Activated CD8-positive, alpha-beta T cell treated with anti-CD3 and anti-CD28 coated beads, Interleukin-2, amount 10 ng/mL, durations not matched to agents 7 days and 5 days (primary cell): Measurements from ENCODE around the gene SAFB2. TPM values are rescaled to one million over a fixed set of nuclear protein-coding genes. Genes with fewer than 3 reads are reported as not detected.
A peak's percentile ranks its signal among the peaks of the same experiment; 100 is the strongest.

Experiments
- ATAC-seq: fragments of 150-1000 bp; cut with Tn5 transposase; one replicate; pipeline ENCODE4 v1.10.0; 2021; ENCODE audit warnings: moderate library complexity
- CTCF ChIA-PET: fragments of 350-600 bp; sonication (Branson Sonifier 250); formaldehyde crosslinking; loops from one replicate; lab custom pipeline; 2021; ENCODE audit warnings: antibody characterized with exemption; lab: Charles Lee
- POLR2A ChIA-PET: fragments of 350-600 bp; sonication (Branson Sonifier 250); formaldehyde crosslinking; loops from one replicate; lab custom pipeline; 2021; ENCODE audit warnings: antibody characterized with exemption; lab: Charles Lee
- DNase-seq: peaks from one replicate; pipeline ENCODE4 v3.0.0-alpha.2; 2020
- H3K27ac Mint-ChIP-seq: one replicate; pipeline ENCODE4 v1.8.0; 2021; ENCODE audit warnings: mild to moderate bottlenecking, mixed read lengths
- H3K27me3 Mint-ChIP-seq: one replicate; pipeline ENCODE4 v1.8.0; 2021; ENCODE audit warnings: low read depth, mixed read lengths
- H3K36me3 Mint-ChIP-seq: one replicate; pipeline ENCODE4 v1.8.0; 2021; ENCODE audit warnings: low read depth, mixed read lengths
- H3K4me1 Mint-ChIP-seq: one replicate; pipeline ENCODE4 v1.8.0; 2021; ENCODE audit warnings: low read depth, mixed read lengths
- H3K4me3 Mint-ChIP-seq: one replicate; pipeline ENCODE4 v1.8.0; 2021; ENCODE audit warnings: mild to moderate bottlenecking, mixed read lengths
- H3K9me3 Mint-ChIP-seq: one replicate; pipeline ENCODE4 v1.8.0; 2022; ENCODE audit warnings: mixed read lengths; ENCODE audit not compliant: insufficient read depth
- total RNA-seq, 2 experiments: library from RNA; stranded (reverse); gene quantifications; one replicate each; pipeline ENCODE4 v1.2.3, GENCODE V29; 2021

Gene SAFB2
- 10 to 100 TPM; 84.2 to 96.6 TPM for total RNA-seq

DNA sequence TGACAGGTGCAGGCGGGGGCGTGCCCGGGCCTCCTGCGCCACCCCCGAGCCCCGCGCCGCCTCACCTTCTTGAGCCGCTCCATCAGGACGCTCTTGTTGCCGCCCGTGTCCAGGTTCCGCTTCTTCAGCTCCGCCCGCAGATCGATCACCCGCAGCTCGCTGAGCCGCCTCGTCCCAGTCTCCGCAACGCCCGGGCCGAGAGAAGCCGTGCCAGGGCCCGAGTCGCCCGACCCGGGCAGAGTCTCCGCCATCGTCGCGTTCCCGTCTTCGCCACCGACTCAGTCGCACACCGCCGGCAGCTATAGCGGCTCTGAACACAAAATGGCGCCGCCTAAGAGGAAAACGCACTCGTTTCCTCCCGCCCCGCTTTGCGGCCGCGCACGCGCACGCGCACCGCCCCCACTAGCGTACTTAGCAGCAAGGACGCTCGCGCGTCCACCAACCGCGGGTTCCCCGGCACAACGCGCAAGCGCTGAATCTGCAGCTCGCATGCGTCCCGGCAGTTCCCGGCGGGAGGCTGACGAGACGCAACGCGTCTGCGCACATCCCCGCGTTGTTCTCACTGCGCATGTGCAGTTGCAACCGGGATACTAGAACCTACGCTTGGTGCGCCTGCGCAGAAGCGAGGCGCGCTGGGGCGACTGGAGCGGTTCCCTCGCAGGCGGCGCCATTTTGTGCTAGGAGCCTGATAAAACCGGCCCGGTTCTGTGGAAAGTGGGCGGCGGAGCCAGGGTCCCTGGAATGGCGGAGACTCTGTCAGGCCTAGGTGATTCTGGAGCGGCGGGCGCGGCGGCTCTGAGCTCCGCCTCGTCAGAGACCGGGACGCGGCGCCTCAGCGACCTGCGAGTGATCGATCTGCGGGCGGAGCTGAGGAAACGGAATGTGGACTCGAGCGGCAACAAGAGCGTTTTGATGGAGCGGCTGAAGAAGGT lies at the start of gene SAFB2, which contains the start of gene SAFB:
SAFB2 (minus strand) TSS at position 312 of the 932 bp plus-strand sequence; CDS start at position 251, 61 bp downstream.
SAFB (plus strand) TSS at position 619 of the 932 bp plus-strand sequence; CDS start at position 742, 123 bp downstream.
- CTCF ChIA-PET = interaction anchor here (0.5 to 5.9 kb wide), 8 partner anchors 11 to 1152 kb away, joined by 3 to 63 read pairs (median 4); partner anchors contain the start of genes DUS3L and RPL36
- Mint-ChIP-seq H3K9me3 (no peaks in the 10 kb centered on the region), H3K36me3 (peaks cover 75% of the 10 kb centered on the region), H3K27me3 (no peaks in the 10 kb centered on the region), H3K4me1 (peaks cover 71% of the 10 kb centered on the region), H3K4me3 (peak within 1 kb of the TSS; percentile 100), H3K27ac (peak within 1 kb of the TSS; percentile 99)
- ATAC-seq (peak; percentile 92), DNase-seq (peak; percentile 100)
- POLR2A ChIA-PET = interaction anchor here (0.6 to 2.7 kb wide), 20 partner anchors 8 to 1122 kb away, joined by 3 to 19 read pairs (median 4); partner anchors contain the start of genes CATSPERD, DUS3L, LONP1 and MICOS13

DNA sequence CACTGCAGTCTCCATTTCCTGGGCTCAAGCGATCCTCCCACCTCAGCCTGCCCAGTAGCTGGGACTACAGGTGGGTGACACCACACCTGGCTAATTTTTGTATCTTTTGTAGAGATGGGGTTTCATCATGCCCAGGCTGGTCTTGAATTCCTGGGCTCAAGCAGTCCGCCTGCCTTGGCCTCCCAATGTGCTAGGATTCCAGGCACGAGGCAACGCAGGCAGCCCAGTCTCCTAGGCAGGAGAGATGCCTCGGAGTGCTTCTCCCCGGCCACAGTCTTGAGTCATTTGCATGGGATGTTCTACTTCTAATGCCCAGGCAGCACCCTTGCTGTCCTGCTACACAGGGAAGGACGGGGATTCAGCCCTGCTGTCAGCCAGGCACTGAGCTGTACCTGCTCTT lies 49.0 kb upstream of the SAFB2 start:
- POLR2A ChIA-PET = no interaction called here

DNA sequence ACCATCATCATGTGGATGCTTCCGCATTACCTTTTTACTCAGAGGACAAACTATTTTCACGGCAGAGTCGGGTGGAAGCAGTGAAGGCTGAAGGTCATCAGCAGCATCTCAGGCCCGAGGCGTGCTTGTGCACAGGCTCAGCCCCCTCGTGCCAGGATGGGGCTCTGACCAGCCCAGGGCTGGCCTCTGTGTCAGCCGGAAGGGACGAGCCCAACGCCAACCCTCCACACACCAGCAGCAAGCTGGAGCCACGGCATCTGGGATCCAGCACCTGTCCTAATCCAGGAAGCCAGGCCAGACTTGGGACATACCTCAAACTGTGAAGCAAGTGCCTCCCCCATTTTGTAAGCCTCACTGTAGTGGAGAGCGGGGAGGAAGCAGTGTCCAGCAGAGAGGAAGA lies 46.6 kb upstream of the SAFB2 start:
- POLR2A ChIA-PET = no interaction called here
- H3K36me3 Mint-ChIP-seq = peaks cover 65% of the 10 kb centered on the region
- CTCF ChIA-PET = no interaction called here

More for the DNA sequence above, 49.0 kb upstream of the SAFB2 start:
- no peak overlapping the region for H3K27ac Mint-ChIP-seq
- no peak for ATAC-seq
- H3K36me3 Mint-ChIP-seq = peaks cover 45% of the 10 kb centered on the region
- H3K9me3 Mint-ChIP-seq = no peaks in the 10 kb centered on the region
- DNase-seq = no peak
- H3K4me3 Mint-ChIP-seq = no peak overlapping the region
- H3K4me1 Mint-ChIP-seq = peaks cover 3% of the 10 kb centered on the region
- CTCF ChIA-PET = no interaction called here
- no peaks in the 10 kb centered on the region for H3K27me3 Mint-ChIP-seq

DNA sequence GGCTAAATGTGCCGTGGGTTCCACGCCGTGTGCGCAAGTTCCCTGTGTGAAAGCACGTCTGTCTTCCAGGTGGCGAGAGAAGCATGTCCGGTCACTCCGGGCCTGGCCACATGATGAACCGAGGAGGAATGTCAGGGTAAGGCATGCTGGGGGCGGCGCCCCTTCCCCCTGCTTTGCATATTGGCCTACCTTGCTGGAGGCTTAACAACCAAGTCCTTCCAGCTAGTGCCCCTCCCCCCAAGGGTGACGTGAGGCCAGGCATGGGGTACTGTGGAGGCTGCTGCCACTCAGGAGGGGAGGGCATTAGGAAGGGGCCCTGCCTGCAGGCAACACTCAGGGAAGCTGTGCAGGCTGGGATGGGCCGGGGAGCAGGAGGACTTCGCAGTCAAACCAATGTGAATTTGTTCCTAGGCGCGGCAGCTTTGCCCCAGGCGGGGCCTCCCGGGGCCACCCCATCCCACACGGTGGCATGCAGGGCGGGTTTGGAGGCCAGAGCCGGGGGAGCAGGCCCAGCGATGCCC lies 45.2 kb upstream of the SAFB2 start:
- H3K27me3 Mint-ChIP-seq = no peaks in the 10 kb centered on the region
- no peak overlapping the region for H3K4me3 Mint-ChIP-seq
- POLR2A ChIA-PET = interaction anchor here (0.9 kb wide), 1 partner anchor 12 kb away, joined by 3 read pairs; no protein-coding TSS in a partner anchor
- H3K36me3 Mint-ChIP-seq = peaks cover 69% of the 10 kb centered on the region
- H3K9me3 Mint-ChIP-seq = no peaks in the 10 kb centered on the region
- peaks cover 16% of the 10 kb centered on the region for H3K4me1 Mint-ChIP-seq
- no peak for ATAC-seq
- H3K27ac Mint-ChIP-seq = no peak overlapping the region
- CTCF ChIA-PET = no interaction called here
- no peak for DNase-seq

More for the DNA sequence above, 46.6 kb upstream of the SAFB2 start:
- ATAC-seq (no peak), DNase-seq (no peak)
- Mint-ChIP-seq H3K27ac (no peak overlapping the region), H3K9me3 (no peaks in the 10 kb centered on the region), H3K4me3 (no peak overlapping the region), H3K4me1 (peaks cover 16% of the 10 kb centered on the region), H3K27me3 (no peaks in the 10 kb centered on the region)

DNA sequence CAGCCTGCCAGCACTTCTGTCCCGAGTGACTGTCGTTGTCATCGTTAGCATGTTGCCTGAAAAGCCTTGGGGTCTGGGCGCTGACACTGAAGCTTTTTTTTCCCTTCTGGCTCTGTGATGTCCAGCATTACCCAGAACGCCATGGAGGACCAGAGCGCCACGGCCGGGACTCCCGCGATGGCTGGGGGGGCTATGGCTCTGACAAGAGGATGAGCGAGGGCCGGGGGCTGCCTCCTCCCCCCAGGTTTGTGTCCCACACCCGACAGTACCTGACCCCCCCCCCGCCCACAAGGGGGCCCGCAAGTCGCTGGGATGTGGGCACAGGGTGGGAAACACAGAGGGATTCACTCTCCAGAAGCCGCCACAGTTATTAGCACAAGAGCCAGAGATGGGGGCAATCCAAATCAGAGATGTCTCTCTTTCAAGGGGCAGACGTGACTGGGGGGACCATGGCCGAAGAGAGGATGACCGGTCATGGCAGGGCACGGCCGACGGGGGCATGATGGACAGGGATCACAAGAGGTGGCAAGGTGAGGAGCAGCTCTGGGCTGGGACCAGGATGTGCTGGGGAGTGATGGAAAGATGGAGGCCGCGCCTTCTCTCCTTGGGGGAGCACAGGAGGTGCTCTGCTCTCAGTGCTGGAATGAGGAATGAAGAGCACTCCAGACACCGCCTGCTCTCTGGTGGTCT lies 44.5 kb upstream of the SAFB2 start:
- DNase-seq (no peak), ATAC-seq (no peak)
- H3K9me3 Mint-ChIP-seq = no peaks in the 10 kb centered on the region
- H3K4me3 Mint-ChIP-seq = no peak overlapping the region
- no peaks in the 10 kb centered on the region for H3K27me3 Mint-ChIP-seq
- ChIA-PET CTCF (no interaction called here), POLR2A (interaction anchor here (0.6 kb wide), 1 partner anchor 14 kb away, joined by 3 read pairs; no protein-coding TSS in a partner anchor)
- peaks cover 70% of the 10 kb centered on the region for H3K36me3 Mint-ChIP-seq
- peaks cover 16% of the 10 kb centered on the region for H3K4me1 Mint-ChIP-seq
- no peak overlapping the region for H3K27ac Mint-ChIP-seq

DNA sequence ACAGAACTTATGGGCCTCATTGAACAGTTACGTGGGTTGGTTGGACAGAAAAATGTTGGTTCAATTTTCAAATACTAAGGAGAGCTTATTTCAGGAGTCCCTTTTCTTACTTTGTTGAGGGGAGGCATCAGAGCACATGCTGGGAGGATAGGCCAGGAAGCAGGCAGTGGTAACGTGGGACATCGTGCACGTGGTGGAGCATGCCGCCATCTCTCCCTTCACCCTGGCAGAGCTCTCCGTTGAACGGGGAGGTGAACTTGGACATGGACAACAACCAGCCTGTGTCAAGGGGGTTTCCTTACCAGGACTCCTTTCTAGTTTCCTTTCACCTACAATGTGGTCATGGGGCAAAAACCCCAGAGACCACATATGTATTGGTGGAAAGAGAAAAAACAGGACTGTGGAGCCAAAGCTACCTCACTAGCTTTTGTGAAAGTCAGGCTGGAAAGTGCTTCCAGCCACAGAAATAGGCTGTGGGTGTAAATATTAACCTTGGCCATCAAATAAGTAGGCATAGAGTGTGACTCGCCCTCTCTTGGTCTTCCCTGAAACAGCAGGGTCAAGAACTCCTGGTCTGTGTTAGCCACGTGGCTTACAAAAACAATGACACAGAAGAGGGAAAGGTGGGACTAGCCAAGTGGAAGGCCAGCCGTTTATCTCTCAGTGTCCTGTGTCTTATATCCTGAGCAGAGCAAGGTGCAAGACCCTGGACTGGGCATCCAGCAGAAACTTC lies 43.4 kb upstream of the SAFB2 start:
- no peaks in the 10 kb centered on the region for H3K9me3 Mint-ChIP-seq
- H3K4me3 Mint-ChIP-seq = no peak overlapping the region
- POLR2A ChIA-PET = interaction anchor here (0.9 kb wide), 1 partner anchor 43 kb away, joined by 3 read pairs; the partner anchor contains the start of genes SAFB and SAFB2
- no peaks in the 10 kb centered on the region for H3K27me3 Mint-ChIP-seq
- CTCF ChIA-PET = interaction anchor here (1.2 kb wide), 1 partner anchor 319 kb away, joined by 3 read pairs; no protein-coding TSS in a partner anchor
- ATAC-seq = no peak
- H3K27ac Mint-ChIP-seq = peak overlapping the region; percentile 30
- peaks cover 70% of the 10 kb centered on the region for H3K36me3 Mint-ChIP-seq
- no peak for DNase-seq
- peaks cover 16% of the 10 kb centered on the region for H3K4me1 Mint-ChIP-seq

DNA sequence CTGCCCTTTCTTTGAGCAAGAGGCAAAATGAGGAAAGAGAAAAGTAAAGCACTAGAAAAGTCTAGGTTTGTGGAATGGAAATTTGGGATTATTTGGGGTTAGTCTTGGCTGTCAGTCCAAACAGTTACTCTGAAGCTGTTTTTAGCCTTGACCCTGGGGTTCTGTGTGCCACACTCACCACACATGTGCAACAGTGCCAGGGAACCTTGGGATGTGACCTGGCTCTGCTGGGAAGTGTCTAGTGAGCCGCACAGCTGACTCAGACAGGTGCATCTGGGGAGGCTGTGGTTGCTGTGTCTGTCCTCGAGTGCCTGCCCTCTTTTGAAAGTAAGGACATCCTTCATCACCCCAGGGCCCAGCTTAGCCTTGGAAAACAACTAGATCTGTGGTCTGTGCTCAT lies 41.9 kb upstream of the SAFB2 start:
- ATAC-seq (no peak), DNase-seq (no peak)
- no peaks in the 10 kb centered on the region for H3K9me3 Mint-ChIP-seq
- POLR2A ChIA-PET = no interaction called here
- H3K36me3 Mint-ChIP-seq = peaks cover 69% of the 10 kb centered on the region
- CTCF ChIA-PET = no interaction called here
- no peak overlapping the region for H3K27ac Mint-ChIP-seq
- no peaks in the 10 kb centered on the region for H3K27me3 Mint-ChIP-seq
- peaks cover 14% of the 10 kb centered on the region for H3K4me1 Mint-ChIP-seq
- H3K4me3 Mint-ChIP-seq = no peak overlapping the region

DNA sequence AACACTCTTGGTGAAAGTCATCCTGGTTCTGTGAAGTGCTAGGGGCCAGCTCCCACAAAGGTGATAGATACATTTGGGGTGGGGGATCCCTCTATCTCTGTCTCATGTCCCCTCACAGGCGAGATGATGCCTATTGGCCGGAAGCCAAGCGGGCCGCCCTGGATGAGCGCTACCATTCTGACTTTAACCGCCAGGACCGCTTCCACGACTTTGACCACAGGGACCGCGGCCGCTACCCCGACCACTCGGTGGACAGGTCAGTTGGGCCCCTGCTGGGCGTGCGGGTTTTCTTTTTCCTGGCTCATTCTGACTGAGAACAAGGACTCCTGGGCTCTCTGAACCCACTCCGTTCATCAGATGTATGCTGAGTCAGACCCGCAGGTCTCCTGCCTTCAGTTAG lies 41.3 kb upstream of the SAFB2 start:
- Mint-ChIP-seq H3K9me3 (no peaks in the 10 kb centered on the region), H3K36me3 (peaks cover 66% of the 10 kb centered on the region), H3K27me3 (no peaks in the 10 kb centered on the region), H3K4me3 (no peak overlapping the region), H3K27ac (no peak overlapping the region), H3K4me1 (peaks cover 14% of the 10 kb centered on the region)
- CTCF ChIA-PET = no interaction called here
- DNase-seq = no peak
- ATAC-seq = no peak
- POLR2A ChIA-PET = no interaction called here

DNA sequence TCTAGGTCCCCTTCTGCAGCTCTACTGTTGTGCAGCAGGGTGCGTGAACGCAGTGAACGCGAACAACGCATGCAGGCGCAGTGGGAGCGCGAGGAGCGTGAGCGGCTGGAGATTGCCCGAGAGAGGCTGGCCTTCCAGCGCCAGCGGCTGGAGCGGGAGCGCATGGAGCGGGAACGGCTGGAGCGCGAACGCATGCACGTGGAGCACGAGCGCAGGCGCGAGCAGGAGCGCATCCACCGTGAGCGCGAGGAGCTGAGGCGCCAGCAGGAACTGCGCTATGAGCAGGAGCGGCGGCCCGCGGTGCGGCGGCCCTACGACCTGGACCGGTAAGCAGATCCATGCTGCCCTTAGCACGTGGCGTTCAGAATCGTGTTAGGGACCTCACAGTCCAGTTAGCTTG lies 38.9 kb upstream of the SAFB2 start:
- Mint-ChIP-seq H3K4me1 (peaks cover 14% of the 10 kb centered on the region), H3K27me3 (no peaks in the 10 kb centered on the region), H3K9me3 (no peaks in the 10 kb centered on the region), H3K4me3 (no peak overlapping the region), H3K27ac (no peak overlapping the region), H3K36me3 (peaks cover 60% of the 10 kb centered on the region)
- ChIA-PET CTCF (no interaction called here), POLR2A (interaction anchor here (0.7 kb wide), 1 partner anchor 56 kb away, joined by 3 read pairs; no protein-coding TSS in a partner anchor)
- DNase-seq (no peak), ATAC-seq (no peak)

DNA sequence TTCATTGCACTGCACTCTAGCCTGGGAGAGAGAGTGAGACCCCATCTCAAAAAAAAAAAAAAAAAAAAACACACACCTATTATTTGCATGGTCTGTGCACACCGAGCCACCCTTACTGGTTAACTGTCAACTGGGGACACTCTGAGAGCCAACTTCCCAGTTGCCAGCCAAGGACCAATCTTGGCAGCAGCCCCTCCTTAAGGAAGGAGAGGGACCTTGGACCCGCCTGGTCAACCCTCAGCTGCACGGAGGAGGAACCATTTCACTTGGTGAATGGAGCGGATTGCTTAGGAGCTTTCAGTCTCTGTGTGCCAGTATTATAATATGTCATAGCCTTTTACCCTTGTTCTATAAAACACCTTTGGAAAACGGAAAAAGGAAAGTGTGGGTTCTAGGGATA lies 32.8 kb upstream of the SAFB2 start:
- POLR2A ChIA-PET = interaction anchor here (1.0 kb wide), 1 partner anchor 13 kb away, joined by 3 read pairs; no protein-coding TSS in a partner anchor
- Mint-ChIP-seq H3K4me1 (no peaks in the 10 kb centered on the region), H3K27ac (no peak overlapping the region), H3K9me3 (no peaks in the 10 kb centered on the region), H3K27me3 (no peaks in the 10 kb centered on the region), H3K4me3 (no peak overlapping the region), H3K36me3 (peaks cover 64% of the 10 kb centered on the region)
- no peak for DNase-seq
- no peak for ATAC-seq
- CTCF ChIA-PET = no interaction called here

DNA sequence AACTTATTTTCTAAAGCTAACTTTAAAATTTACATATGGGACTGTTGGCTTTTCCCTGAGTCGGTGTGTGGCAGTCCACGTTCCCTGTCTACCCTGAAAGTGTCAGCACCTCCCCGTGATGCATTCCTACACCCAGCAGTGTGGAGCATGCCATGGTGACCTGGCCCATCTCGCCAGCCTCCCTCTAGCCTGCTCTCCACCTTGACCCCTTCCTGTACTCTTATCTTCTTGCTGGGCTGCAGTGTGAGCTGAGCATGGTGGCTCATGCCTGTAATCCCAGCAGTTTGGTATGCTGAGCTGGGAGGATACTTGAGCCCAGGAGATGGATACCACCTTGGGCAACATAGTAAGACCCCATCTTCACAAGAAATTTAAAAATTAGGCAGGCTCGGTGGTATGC lies 32.4 kb upstream of the SAFB2 start:
- CTCF ChIA-PET = no interaction called here
- peaks cover 67% of the 10 kb centered on the region for H3K36me3 Mint-ChIP-seq

More for the DNA sequence above, 32.4 kb upstream of the SAFB2 start:
- Mint-ChIP-seq H3K4me1 (no peaks in the 10 kb centered on the region), H3K4me3 (no peak overlapping the region), H3K27ac (no peak overlapping the region), H3K27me3 (no peaks in the 10 kb centered on the region), H3K9me3 (no peaks in the 10 kb centered on the region)
- POLR2A ChIA-PET = interaction anchor here (1.0 kb wide), 1 partner anchor 13 kb away, joined by 3 read pairs; no protein-coding TSS in a partner anchor
- DNase-seq (no peak), ATAC-seq (no peak)
